GM12878 (cell line): ENCODE data around the gene CLEC16A. TPM values are rescaled to one million over a fixed set of nuclear protein-coding genes. Genes with fewer than 3 reads are reported as not detected.

Experiments
- BCLAF1 ChIP-seq: fragments of 450-650 bp; IDR thresholded peaks from 2 replicates; pipeline ENCODE4 v1.6.1; 2017; ENCODE audit warnings: antibody characterized with exemption, mild to moderate bottlenecking, moderate library complexity
- DPF2 ChIP-seq: fragments of 450-650 bp; IDR thresholded peaks from 2 replicates; pipeline ENCODE4 v1.6.1; 2017; ENCODE audit warnings: mild to moderate bottlenecking
- EZH2 ChIP-seq: IDR thresholded peaks from 2 replicates; pipeline ENCODE4 v1.6.1; 2012; ENCODE audit warnings: low read depth, mild to moderate bottlenecking, control low read depth, inconsistent platforms, low read length, borderline replicate concordance; ENCODE audit not compliant: control insufficient read depth
- HCFC1 ChIP-seq: fragments of 150-350 bp; IDR thresholded peaks from 2 replicates; pipeline ENCODE4 v1.6.1; 2014; ENCODE audit warnings: low read length
- IKZF1 ChIP-seq: fragments of 450-650 bp; conservative IDR thresholded peaks from 2 replicates; pipeline ENCODE4 v1.6.1; 2017; ENCODE audit warnings: antibody characterized with exemption, mild to moderate bottlenecking
- IKZF2 ChIP-seq, 2 experiments: fragments of 450-650 bp; IDR thresholded peaks; 2 replicates each; pipeline ENCODE4 v1.6.1; 2017; ENCODE audit warnings: mild to moderate bottlenecking in 2 of 2, moderate library complexity in 2 of 2
- JUND ChIP-seq: IDR thresholded peaks from 2 replicates; pipeline ENCODE4 v1.6.1; 2012; ENCODE audit warnings: low read depth, mild to moderate bottlenecking, low read length, improper control_type of control experiment, moderate library complexity
- KLF5 ChIP-seq: fragments of 450-650 bp; IDR thresholded peaks from 2 replicates; pipeline ENCODE4 v1.6.1; 2014; ENCODE audit warnings: mild to moderate bottlenecking; ENCODE audit not compliant: partially characterized antibody
- MEF2B ChIP-seq: fragments of 450-650 bp; IDR thresholded peaks from 2 replicates; pipeline ENCODE4 v1.6.1; 2018; ENCODE audit warnings: mild to moderate bottlenecking, moderate library complexity; ENCODE audit not compliant: partially characterized antibody, poor library complexity, severe bottlenecking
- MYB ChIP-seq: fragments of 150-350 bp; IDR thresholded peaks from 2 replicates; pipeline ENCODE4 v1.6.1; 2014; ENCODE audit warnings: mild to moderate bottlenecking, low read depth, low read length, borderline replicate concordance
- NBN ChIP-seq: fragments of 450-650 bp; IDR thresholded peaks from 2 replicates; pipeline ENCODE4 v1.6.1; 2016
- NR2F1 ChIP-seq: fragments of 450-650 bp; conservative IDR thresholded peaks from 2 replicates; pipeline ENCODE4 v1.6.1; 2017; ENCODE audit warnings: mild to moderate bottlenecking
- POLR2A ChIP-seq: IDR thresholded peaks from 2 replicates; pipeline ENCODE4 v1.6.1; 2011; ENCODE audit warnings: low read depth, mild to moderate bottlenecking, low read length
- RBBP5 ChIP-seq: fragments of 200-600 bp; sonication (generic); conservative IDR thresholded peaks from 2 replicates; pipeline ENCODE4 v1.6.1; 2016
- WRNIP1 ChIP-seq: IDR thresholded peaks from 2 replicates; pipeline ENCODE4 v1.6.1; 2011; ENCODE audit warnings: low read depth, low read length, improper control_type of control experiment, borderline replicate concordance
- ZNF274 ChIP-seq: IDR thresholded peaks from one replicate; pipeline ENCODE4 v1.8.0; 2011; ENCODE audit not compliant: insufficient read length, insufficient read depth
- ZNF622 ChIP-seq: fragments of 450-650 bp; IDR thresholded peaks from 2 replicates; pipeline ENCODE4 v1.6.1; 2017; ENCODE audit warnings: mild to moderate bottlenecking, inconsistent platforms
- ZSCAN29 ChIP-seq: fragments of 450-650 bp; IDR thresholded peaks from 2 replicates; pipeline ENCODE4 v1.6.1; 2017; ENCODE audit warnings: mild to moderate bottlenecking, moderate library complexity
- polyA plus RNA-seq, 11 experiments: library from polyadenylated mRNA; depleted of rRNA in 4 of 11; unstranded in 6 of 11; stranded (reverse) in 5 of 11; fragments of >200 nt; fragmentation: Nextera tagmentation in 4 of 11; fragmentation: Illumina TruSeq in 1 of 11; extraction: Ambion mirVana in 4 of 11; extraction: Trizol in 1 of 11; gene quantifications; 1 replicate in 1 of 11; 2 replicates in 10 of 11; pipeline versions ENCODE4 v1.2.1 to v1.2.3, GENCODE V29; 2011 to 2016; ENCODE audit warnings: inconsistent platforms in 2 of 11, missing spikeins in 2 of 11, low read depth in 1 of 11
- total RNA-seq, 4 experiments: library from RNA; depleted of rRNA in 3 of 4; stranded (reverse); fragments of >200 nt in 3 of 4; fragmentation: Illumina TruSeq in 1 of 4; extraction: Trizol in 1 of 4; gene quantifications; 2 replicates each; pipeline versions ENCODE4 v1.2.1 to v1.2.3, GENCODE V29; 2013 to 2021
- TF ChIP-seq, protein P1 (sequence below): fragments of 450-650 bp; IDR thresholded peaks from 2 replicates; pipeline ENCODE4 v1.6.1; 2017; ENCODE audit warnings: mild to moderate bottlenecking, moderate library complexity
- TF ChIP-seq, protein P2 (sequence below): fragments of 450-650 bp; IDR thresholded peaks from 2 replicates; pipeline ENCODE4 v1.6.1; 2018; ENCODE audit warnings: mild to moderate bottlenecking, low read depth, moderate library complexity; ENCODE audit not compliant: partially characterized antibody
- TF ChIP-seq, protein P3 (sequence below): IDR thresholded peaks from 2 replicates; pipeline ENCODE4 v1.6.1; 2012; ENCODE audit warnings: low read depth, low read length, improper control_type of control experiment

Gene CLEC16A
- total and polyA plus RNA-seq, 10 of the 15 experiments (the other 5 are each of a cell fraction or from before 2014, with no cell fraction given), result 1.5 to 28.8 (median 19.2) TPM

DNA sequence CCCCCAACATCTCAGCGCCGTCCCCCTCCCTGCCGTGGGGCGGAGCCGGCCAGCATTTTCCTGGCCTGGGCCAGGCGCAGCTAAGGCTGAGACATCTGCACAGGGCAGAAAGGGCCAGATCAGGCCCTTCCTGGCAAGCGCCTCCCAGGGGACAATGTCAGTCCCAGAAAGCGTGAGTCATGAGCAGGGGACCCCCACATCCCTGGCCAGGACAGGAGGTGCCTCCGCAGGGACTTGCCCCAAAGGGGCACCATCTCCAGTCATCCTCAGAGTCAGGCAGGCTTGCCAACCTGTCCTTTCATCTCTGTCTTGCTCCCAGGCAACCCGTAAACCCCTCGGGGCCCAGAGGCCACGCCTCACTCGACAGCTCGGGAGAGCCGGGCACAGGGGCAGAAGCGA is 268.4 kb downstream of the CLEC16A start (continued):
- TF ChIP-seq, protein P1, sequence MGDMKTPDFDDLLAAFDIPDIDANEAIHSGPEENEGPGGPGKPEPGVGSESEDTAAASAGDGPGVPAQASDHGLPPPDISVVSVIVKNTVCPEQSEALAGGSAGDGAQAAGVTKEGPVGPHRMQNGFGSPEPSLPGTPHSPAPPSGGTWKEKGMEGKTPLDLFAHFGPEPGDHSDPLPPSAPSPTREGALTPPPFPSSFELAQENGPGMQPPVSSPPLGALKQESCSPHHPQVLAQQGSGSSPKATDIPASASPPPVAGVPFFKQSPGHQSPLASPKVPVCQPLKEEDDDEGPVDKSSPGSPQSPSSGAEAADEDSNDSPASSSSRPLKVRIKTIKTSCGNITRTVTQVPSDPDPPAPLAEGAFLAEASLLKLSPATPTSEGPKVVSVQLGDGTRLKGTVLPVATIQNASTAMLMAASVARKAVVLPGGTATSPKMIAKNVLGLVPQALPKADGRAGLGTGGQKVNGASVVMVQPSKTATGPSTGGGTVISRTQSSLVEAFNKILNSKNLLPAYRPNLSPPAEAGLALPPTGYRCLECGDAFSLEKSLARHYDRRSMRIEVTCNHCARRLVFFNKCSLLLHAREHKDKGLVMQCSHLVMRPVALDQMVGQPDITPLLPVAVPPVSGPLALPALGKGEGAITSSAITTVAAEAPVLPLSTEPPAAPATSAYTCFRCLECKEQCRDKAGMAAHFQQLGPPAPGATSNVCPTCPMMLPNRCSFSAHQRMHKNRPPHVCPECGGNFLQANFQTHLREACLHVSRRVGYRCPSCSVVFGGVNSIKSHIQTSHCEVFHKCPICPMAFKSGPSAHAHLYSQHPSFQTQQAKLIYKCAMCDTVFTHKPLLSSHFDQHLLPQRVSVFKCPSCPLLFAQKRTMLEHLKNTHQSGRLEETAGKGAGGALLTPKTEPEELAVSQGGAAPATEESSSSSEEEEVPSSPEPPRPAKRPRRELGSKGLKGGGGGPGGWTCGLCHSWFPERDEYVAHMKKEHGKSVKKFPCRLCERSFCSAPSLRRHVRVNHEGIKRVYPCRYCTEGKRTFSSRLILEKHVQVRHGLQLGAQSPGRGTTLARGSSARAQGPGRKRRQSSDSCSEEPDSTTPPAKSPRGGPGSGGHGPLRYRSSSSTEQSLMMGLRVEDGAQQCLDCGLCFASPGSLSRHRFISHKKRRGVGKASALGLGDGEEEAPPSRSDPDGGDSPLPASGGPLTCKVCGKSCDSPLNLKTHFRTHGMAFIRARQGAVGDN, result peak; percentile 20; the same call in 1 of the 2 replicates
- 0 out of 2 replicates have a peak, but pooled peaks have one; percentile 20 for TF ChIP-seq NR2F1
- no peak for TF ChIP-seq WRNIP1
- peak; percentile 47; the same call in 1 of the 2 replicates for TF ChIP-seq DPF2
- no peak for TF ChIP-seq ZNF274
- peak in 1 of 2 experiments; percentile 43; a peak in 1 of 4 replicates for TF ChIP-seq IKZF2 (IDR thresholded peaks at IDR 0.05)
- TF ChIP-seq, protein P2, sequence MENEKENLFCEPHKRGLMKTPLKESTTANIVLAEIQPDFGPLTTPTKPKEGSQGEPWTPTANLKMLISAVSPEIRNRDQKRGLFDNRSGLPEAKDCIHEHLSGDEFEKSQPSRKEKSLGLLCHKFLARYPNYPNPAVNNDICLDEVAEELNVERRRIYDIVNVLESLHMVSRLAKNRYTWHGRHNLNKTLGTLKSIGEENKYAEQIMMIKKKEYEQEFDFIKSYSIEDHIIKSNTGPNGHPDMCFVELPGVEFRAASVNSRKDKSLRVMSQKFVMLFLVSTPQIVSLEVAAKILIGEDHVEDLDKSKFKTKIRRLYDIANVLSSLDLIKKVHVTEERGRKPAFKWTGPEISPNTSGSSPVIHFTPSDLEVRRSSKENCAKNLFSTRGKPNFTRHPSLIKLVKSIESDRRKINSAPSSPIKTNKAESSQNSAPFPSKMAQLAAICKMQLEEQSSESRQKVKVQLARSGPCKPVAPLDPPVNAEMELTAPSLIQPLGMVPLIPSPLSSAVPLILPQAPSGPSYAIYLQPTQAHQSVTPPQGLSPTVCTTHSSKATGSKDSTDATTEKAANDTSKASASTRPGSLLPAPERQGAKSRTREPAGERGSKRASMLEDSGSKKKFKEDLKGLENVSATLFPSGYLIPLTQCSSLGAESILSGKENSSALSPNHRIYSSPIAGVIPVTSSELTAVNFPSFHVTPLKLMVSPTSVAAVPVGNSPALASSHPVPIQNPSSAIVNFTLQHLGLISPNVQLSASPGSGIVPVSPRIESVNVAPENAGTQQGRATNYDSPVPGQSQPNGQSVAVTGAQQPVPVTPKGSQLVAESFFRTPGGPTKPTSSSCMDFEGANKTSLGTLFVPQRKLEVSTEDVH, result no peak
- no peak for TF ChIP-seq RBBP5
- no peak for TF ChIP-seq MYB
- TF ChIP-seq BCLAF1, result no peak
- TF ChIP-seq ZSCAN29, result no peak
- TF ChIP-seq NBN, result no peak
- no peak for TF ChIP-seq POLR2A
- TF ChIP-seq IKZF1, result peak; percentile 68
- TF ChIP-seq EZH2, result no peak
- no peak for TF ChIP-seq KLF5
- TF ChIP-seq ZNF622, result no peak
- no peak for TF ChIP-seq JUND
- TF ChIP-seq MEF2B, result peak; percentile 75
- TF ChIP-seq, protein P3, sequence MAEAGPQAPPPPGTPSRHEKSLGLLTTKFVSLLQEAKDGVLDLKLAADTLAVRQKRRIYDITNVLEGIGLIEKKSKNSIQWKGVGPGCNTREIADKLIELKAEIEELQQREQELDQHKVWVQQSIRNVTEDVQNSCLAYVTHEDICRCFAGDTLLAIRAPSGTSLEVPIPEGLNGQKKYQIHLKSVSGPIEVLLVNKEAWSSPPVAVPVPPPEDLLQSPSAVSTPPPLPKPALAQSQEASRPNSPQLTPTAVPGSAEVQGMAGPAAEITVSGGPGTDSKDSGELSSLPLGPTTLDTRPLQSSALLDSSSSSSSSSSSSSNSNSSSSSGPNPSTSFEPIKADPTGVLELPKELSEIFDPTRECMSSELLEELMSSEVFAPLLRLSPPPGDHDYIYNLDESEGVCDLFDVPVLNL, result no peak
- TF ChIP-seq HCFC1, result no peak
